HG03097 (cell line): ENCODE data around the gene CELF3.
A peak's percentile ranks its signal among the peaks of the same experiment; 100 is the strongest.
"Not testable (repeated sequence)": the region's sequence is repeated elsewhere in the genome, so short reads cannot be mapped to it uniquely, and the experiment has no call there.

ENCODE experiments used
- ATAC-seq: cut with Tn5 transposase; IDR thresholded peaks from one replicate; pipeline ENCODE4 v1.9.1; 2021; ENCODE audit not compliant: unreplicated experiment, low FRiP score

CELF3 gene

DNA sequence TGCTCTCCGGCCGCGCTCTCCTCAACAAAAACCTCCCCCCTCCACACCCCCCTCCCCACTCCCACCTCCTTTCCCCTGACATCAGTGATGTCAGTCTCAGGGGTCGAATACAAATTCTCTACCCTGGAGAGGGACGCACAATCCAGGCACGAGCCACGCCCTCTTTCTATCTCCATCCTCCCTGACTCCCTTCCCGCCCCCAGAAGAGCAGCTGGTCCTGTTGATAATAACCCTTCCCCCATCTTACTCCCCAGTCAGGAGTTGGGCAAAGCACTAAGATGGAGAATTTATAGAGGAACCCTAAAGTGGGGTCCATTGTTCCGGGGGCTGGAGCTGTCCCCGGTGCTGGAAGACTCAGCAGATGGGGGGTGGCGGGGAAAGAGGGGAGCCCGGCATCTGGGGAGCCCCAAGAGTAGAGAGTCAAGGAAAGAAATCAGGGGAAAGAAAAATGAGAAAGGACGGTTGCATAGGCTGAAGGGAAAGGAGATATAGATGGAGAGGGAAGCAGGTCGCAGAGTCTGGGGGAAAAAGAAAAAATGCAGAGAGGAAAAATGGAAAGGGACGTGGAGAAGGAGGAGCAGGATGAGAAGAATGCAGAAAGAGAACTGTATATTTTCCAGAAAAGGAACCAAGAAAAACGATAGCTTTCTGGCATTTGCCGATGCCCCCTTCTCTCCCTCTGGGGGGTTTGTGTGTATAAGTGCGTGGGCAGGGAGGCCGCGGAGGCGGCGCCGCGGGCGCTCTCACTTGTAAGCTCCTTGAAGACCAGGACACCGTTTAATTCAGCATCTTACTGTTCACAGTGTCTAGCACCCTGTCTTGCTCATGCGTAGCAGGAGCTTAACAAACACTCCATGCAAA is at the start of gene CELF3:
Gene CELF3, minus strand, starts transcription at position 33 of the 861 bp plus-strand sequence. CDS start 783 bp downstream, outside the sequence.
- ATAC-seq: no peak

DNA sequence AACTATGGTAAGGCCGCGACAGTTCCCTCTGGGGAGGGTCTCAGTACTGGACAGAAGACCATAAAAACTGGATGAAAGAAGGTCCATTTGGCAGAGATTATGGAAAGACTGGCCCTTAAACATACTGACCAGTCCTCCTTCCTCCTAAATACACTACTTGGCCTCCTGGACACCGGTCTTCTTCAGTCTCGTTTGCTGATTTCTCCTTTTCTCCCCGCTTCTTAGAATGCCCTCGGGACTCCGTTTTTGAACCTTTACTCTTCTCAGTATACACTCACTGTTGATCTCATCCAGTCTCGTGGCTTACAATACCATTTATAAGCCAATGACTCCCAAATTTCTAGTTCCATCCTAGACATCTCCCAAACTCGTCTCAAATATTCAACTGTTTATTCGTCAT is 47.4 kb upstream of the CELF3 start:
- ATAC-seq: no peak

DNA sequence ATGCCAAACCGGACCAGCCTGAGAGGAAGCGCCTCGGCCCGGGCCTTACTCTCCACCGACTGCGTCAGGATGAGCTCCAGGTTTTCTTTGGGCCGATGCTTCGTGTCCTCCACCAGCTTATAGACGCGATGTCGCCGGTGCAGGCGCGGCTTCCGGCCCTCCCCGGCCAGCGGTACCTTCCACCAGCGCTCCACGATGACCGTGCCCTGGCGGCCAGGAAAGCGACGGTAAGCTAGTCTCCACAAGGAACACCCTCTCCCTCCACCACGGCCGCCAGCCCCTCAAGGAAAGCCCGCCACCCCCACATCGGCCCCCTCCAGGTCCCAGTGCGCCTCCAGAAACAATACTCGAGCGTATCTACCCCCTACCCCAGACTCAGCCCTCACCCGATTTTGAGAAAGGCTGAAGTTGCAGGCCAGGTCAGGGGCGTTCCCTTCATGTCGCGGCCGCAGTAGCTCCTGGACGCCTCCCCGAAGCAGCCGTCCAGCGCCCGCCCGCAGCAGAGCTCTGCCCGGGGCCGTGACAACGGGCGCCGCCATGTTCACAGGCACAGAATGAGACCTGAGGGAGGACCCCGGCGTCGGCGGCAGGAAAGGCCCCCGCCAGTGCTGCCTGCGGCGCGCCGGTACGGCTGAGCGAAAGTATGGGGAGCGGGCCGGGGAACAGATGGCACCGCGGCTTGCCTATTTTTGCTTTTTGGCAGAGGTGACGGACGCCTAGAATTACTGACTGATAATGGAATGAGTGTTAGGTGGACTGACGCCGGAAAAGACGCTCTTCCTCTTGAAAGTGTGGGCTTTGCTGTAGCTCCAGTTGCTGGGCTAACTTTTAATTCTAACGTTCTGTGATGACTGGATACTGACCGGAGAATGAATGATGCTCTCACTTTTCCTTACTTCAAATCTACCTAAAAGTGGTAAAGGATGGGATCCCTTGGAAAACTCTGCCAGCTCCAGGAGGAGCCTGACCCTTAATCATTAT is 46.6 kb upstream of the CELF3 start, which contains the start of gene MRPL9:
Gene MRPL9, minus strand, starts transcription at position 556 of the 981 bp plus-strand sequence. Its CDS starts 17 bp downstream, at position 539.
- peak; percentile 90 for ATAC-seq

DNA sequence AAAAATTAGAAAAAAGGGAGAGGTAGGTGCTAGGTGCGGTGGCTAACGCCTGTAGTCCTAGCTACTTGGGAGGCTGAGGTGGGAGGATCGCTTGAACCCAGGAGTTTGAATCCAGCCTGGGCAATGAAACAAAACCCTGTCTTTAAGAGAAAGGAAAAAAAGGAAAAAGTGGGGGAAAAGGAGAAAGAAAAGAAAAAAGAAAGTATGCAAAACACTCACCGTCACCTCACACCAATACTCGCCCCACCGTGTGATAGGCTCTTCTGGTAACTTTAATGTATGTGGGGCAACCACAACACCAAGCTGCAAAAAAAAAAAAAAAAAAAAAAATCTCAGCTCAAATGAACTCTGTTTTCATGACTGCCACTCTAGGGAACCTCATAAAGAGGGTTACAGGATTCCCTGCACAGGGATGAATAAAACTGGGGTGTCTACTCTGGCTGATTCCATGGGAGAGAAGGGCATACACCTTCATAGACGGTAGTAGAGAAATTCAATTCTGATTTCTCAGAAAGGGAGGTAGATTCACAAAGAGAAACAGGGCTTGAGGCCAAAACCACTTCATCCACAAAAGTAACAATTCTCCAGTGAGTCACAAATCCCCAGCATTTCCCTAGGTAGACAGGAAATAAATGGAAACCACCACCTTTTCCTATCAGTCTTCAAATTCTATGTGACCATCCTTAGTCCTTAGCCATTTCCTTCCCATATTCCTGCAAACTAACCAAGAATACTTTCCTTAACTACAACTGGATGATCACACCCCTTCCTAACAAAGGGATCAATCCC is 44.2 kb upstream of the CELF3 start:
- no peak for ATAC-seq

DNA sequence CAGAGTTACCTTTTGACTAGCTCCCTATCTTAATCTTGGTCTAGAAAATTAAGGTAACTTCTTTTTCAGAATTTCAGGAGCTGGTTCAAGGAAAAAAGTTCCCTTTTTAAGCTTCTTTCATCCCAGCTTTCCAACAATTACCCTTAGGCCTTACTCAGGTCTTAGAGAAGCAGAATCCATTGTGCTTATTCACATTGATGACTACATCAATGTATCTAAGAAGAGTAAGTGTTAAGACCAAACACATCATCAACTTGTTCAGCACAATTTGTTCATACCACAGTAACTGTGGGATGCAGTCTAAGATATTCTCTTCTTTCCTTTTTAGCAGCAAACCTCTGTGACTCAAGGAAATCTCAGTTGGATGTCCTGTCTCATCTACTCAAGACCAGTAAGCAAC is 42.6 kb upstream of the CELF3 start:
- ATAC-seq: no peak

DNA sequence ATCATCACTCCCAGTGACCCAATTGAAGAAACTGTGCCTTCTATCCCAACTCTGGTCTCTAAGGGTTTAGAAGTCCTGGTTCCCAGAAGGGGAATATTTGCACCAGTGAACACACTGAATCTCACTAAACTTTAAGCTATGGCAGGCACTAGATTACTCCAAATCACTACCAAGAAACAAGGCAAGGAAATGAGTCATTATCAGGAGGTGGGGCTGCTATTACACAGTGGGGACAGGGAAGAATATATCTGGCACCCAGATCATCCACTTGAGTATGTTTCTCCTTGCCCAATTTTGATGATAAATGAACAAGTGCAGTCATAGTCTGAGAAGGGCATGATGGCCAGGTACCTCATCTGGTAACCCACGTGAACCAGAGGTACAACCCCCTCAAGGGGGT is 39.7 kb upstream of the CELF3 start:
- ATAC-seq: no peak

DNA sequence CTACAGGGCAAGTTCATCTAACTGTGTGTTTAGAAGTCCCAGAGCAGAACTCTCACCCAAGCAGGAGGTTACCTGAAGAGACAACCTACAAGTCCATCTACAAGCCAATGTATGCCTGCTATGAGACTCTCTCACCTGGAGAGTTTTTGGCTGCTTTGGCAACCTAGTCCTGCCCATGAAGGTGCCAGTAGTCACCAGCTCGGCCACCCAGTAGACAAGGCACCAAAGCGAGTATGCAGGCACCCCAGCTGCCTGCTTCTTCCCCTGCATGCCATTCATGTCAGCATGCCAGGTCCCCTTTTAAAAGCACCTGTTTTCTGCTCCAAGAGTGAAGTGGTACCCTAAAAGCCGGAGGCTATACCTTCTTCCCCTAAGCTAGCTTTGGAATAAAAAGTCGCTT is 24.9 kb upstream of the CELF3 start:
- no peak for ATAC-seq

DNA sequence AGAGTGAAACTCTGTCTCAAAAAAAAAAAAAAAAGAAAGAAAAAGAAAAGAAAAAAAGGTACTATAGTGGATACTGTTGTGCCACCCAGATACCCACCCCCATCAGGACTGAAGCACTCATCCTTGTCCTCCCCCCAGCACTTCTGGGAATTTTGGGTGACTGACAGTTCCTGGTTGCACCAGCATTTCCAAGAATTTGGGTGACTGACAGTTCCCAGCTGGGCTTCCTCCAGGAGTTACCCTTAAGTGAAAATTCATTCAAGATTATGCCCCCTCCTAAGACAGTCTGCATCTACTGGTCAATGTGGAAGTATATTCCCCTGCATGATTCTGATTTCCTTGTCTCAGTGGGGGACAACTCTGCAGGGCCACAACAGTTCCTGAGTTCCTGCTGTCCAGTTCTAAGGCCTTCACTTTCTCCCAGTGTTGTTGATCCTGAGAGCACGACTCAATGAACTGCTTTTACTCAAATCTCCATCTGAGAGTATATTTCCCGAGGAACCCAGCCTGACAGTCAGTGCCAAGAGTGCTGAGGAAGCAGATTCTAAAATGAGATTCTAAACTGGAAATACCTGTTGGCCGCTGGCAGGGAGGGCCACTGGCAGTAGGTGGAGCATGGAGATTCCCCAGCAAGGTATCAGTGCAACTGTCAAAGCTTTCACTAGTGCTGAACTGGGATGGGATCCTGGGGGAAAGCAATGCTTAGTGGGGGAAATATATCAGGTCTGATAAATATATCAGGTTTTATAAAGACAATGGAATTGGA is 23.2 kb upstream of the CELF3 start:
- ATAC-seq: no peak

DNA sequence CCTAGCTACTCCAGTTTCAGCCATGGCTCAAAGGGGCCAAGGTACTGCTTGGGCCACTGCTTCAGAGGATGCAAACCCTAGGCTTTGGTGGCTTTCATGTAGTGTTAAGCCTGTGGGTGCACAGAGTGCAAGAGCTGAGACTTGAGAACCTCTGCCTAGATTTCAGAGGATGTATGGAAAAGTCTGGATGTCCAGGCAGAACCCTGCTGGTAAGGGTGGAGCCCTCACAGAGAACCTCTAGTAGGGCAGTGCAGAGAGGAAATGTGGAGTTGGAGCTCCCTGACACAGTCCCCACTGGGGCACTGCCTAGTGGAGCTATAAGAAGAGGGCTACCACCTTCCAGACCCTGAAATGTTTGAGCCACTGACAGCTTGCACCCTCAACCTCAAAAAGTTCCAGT is 20.9 kb upstream of the CELF3 start:
- no peak for ATAC-seq

DNA sequence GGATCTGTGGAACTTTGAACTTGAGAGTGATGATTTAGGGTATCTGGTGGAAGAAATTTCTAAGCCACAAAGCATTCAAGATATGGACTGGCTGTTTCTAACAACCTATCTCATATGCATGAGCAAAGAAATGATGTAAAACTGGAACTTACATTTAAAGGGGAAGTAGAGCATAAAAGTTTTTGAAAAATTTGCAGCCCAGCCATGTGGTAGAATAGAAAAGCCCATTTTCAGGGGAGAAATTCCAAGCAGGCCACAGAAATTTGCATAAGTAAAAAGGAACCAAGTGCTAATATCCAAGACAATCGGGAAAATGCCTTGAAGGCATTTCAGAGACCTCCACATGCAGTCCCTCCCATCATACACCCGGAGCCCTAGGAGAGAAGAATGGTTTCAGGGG is 20.4 kb upstream of the CELF3 start:
- ATAC-seq: no peak

DNA sequence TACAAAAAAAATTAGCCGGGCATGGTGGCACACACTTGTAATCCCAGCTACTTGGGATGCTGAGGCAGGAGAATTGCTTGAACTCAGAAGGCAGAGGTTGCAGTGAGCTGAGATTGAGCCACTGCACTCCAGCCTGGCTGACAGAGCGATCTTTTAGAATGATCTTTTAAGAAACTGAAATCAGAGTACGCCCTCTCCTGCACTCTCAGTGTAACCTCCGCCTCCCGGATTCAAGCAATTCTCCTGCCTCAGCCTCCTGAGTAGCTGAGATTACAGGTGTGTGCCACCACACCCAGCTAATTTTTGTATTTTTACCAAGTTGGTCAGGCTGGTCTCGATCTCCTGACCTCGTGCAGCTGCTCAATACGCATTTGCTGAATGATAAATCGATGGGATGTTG is 17.4 kb upstream of the CELF3 start:
- not testable (repeated sequence) for ATAC-seq

DNA sequence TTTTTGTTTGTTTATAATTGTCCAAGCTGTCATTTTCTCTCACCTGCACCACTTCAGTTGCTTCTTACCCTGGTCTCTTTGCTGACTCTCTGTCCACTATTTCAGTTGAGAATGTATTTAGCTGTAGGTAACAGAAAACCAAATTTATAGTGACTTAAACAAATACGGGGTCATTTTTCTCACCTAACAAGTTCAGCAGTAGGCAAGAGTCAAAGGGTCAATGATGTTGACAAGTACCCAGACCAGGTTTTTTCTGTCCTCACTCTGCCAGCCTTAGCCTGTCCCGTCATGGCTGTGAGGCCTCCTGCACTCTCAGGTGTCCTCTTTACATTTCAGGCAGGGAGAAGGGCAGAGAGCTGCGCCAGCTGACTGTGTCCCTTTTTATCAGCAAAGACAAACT is 16.5 kb upstream of the CELF3 start:
- no peak for ATAC-seq

DNA sequence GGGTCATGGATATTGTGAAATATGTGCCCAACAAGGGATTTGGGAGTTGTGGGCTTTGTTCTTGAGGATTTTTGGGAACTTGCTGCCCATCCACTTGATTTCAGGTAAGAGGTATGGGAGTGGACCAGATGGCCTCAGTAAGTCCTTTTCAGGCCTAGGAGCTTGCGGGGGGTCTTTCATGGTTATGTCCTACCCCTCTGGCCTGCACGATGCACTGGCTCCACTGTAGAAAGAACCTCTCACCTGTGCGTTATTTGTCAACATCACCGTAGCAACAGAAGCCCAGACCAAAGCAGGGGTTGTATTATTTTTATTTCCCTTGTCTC is 13.3 kb upstream of the CELF3 start:
- ATAC-seq: no peak

DNA sequence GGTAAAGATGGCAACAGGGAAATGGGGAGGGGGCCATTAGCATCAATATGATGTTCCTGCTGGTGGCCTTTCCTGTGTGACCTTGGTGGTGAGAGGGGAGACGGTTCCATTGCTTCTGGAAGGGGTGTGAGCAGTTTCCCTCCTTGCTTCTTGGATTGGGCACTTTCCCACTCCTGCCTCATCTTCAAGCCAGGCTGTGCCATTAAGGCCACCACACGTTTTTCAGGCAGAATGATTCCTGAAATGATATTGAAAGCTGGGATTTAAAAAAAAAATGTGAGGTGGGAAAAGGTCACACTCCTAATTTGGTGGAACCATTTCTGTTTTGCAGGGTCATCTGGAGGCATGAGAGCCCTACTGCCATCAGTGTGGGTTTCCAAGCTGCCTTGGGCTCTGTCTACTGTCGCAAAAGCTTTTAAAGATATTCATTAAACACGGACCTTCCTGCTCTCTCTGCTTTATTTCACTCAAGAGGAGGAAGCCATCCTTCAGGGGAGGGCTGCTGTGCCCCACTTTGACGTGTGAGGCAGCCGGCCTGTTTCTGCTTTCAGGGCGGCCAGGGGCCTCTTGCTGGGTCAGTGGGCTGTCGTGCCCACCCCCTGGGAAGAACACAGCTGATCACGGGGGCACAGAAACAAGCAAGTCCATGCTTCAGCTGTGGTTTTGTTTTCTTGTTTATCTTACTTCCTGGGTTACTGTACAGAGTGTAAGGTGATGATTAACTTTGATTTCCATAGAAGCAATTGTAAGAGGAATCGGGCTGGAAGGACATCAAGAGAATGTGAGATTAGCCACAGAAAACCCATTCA is 12.8 kb upstream of the CELF3 start:
- ATAC-seq: no peak

DNA sequence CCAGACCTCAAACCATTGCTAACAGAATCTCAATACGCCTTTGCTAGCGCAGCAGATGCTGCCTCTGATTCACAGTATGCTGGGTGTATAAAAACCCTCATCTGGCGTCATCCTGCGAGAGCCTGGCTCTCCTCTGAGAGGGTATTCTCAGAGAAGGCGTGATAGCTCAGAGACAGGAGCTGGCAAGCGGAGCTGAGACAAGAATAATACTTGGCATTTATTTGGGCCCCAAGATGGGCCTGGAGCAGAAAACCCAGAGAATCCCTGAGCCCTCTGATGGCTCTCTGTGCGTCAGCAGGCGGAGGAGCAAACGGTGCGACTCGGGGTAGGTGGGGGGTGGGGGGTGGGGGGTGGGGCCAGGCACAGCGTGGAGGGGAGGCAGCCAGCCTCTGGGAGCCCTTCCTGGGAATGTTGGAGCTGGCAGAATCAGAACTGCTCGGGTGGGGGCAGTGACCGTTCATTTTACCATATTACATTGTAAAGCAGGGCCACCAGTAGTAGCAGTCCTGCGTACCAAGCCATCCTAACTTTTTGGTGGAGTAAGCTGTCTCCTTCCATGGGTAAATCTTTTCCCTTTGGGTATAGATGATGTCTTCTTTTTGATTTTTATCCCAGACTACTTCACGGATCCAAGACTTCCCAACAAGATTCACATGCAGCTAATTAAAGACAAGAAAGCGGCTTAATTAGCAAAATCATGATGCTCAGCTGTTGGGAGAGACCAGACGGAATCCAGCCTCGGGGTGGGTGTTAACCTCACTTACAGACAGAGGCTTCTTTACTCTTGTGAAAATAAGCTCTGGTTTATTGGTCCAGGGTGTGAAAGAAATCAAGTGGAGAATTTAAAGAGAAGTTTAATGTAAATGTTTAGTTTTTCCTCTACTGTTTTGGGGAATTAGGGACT is 11.8 kb upstream of the CELF3 start:
- no peak for ATAC-seq

DNA sequence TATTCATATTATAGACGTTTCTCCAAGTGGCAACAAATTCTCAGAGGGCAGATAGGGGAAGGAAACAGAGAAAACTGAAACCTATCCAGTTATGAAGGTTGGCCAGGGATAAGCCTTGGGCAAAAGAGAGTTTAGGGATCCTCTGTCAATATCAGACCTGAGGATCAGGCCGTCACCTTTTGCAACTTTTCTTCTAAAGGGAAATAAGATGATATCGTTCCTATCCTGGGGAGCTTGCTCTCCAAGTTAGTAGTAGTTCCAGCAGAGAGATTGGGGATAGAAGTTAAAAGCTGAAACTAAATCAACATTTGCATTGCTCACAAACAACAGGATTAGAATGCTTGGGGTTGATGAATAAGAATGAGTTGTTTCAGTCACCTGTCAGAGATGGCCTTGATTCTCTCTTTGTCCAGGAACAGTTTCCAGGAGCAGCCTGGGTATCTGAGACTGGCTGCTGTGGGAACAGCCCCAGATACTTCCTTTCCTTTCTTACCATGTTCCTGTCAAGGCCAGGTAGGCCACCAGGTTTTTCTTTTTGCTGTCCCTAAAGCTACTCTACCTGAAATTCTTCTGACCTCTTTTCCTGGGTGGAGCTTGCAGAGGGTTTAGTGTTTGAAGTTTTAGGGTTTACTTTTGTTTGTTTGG is 7.2 kb upstream of the CELF3 start:
- ATAC-seq: no peak

DNA sequence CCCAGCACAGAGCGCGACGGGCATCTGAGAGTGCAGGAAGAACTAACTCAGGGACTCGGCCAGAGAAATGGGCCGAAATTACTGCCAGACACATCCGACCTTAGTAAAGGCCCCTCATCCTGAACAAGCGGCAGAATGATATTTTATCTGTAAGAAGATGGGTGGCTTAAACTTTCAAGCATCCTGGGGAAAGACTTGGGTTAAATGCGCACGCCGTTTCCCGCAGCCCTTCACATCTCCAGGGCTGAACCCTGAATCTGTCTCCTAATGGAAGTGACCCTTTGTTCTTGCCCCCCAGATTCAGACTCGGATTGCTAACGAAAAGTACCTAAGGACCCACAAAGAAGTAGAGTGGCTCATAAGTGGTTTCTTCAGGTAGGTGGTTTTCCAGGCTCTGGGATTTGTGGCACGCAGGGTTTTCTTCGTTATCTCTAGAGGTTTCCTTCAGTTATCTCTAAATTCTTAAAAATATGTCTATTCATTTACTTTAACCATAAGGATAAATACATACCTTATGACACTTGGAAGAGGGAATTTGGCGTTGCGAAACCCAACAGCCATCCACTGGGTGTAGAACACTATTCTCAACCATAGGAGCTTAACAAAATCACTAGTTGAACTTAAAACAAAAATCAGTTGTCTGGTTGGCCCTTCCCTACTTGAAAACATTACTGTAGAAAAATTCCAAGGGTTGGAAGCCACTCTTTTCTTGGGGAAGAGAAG is 5.3 kb upstream of the CELF3 start:
- ATAC-seq: no peak
